Upper lobe of right lung (tissue), 1 donor: ENCODE results near the gene PTPN4. TPM values are rescaled to one million over a fixed set of nuclear protein-coding genes. Genes with fewer than 3 reads are reported as not detected.

Experiments
- ATAC-seq: fragments of 200-7000 bp; cut with Tn5 transposase; one replicate; pipeline ENCODE4 v1.9.1; 2020; ENCODE audit warnings: mild to moderate bottlenecking, moderate library complexity
- DNase-seq: peaks from one replicate; pipeline ENCODE4 v3.0.0-alpha.2; 2020
- H3K27ac ChIP-seq: fragments of 200-600 bp; one replicate; pipeline ENCODE4 v1.8.0; 2022
- H3K27me3 ChIP-seq: fragments of 200-600 bp; one replicate; pipeline ENCODE4 v1.8.0; 2022; ENCODE audit warnings: mild to moderate bottlenecking
- H3K36me3 ChIP-seq: fragments of 200-600 bp; one replicate; pipeline ENCODE4 v1.8.0; 2022
- H3K4me1 ChIP-seq: fragments of 200-600 bp; one replicate; pipeline ENCODE4 v1.8.0; 2022
- H3K4me3 ChIP-seq: fragments of 200-600 bp; one replicate; pipeline ENCODE4 v1.8.0; 2022; ENCODE audit warnings: mild to moderate bottlenecking
- H3K9me3 ChIP-seq: fragments of 200-600 bp; one replicate; pipeline ENCODE4 v1.8.0; 2022
- CTCF ChIP-seq: fragments of 200-600 bp; IDR thresholded peaks from one replicate; pipeline ENCODE4 v1.8.0; 2022; ENCODE audit warnings: antibody characterized with exemption
- intact Hi-C: fragments of 100-400 bp; cut with DNase I; formaldehyde crosslinking; loops from one replicate; pipeline ENCODE4 v1.11.0; 2022
- total RNA-seq: library from RNA; stranded (reverse); fragmentation: NEBNext Ultra II Directional; extraction: Animal tissue kit (Norgen Biotek cat#: 25700); gene quantifications from one replicate; pipeline ENCODE4 v1.2.1, GENCODE V29; 2021
- donor health status: DM: no; HTN: yes; CAD: no; lungs with severe emphysema.

The PTPN4 gene
- total RNA-seq, 1 donor from 2014 or later: 45.4 TPM

- intact Hi-C loops: no loop called here
- TF ChIP-seq CTCF: no peak
- no peak overlapping the region for H3K27ac ChIP-seq
- ATAC-seq (no peak), DNase-seq (no peak)
- H3K27me3 ChIP-seq: no peaks in the 10 kb centered on the region
- no peak overlapping the region for H3K4me3 ChIP-seq
- H3K36me3 ChIP-seq: no peaks in the 10 kb centered on the region
- no peaks in the 10 kb centered on the region for H3K4me1 ChIP-seq
- H3K9me3 ChIP-seq: no peaks in the 10 kb centered on the region
Observed at GRCh38 chr2:120026890-120027289, 267.2 kb downstream of the PTPN4 start.

- no peak for TF ChIP-seq CTCF
- intact Hi-C loops: no loop called here
- Histone ChIP-seq H3K4me1 (no peaks in the 10 kb centered on the region), H3K4me3 (no peak overlapping the region), H3K27ac (peak overlapping the region; percentile 21), H3K9me3 (no peaks in the 10 kb centered on the region), H3K36me3 (no peaks in the 10 kb centered on the region), H3K27me3 (no peaks in the 10 kb centered on the region)
- ATAC-seq (no peak), DNase-seq (no peak)
Observed at GRCh38 chr2:120028795-120029194, 269.1 kb downstream of the PTPN4 start.

- intact Hi-C loops: no loop called here
- Histone ChIP-seq H3K4me1 (no peaks in the 10 kb centered on the region), H3K9me3 (no peaks in the 10 kb centered on the region), H3K36me3 (no peaks in the 10 kb centered on the region), H3K27ac (no peak overlapping the region), H3K4me3 (no peak overlapping the region), H3K27me3 (no peaks in the 10 kb centered on the region)
- DNase-seq: no peak
- TF ChIP-seq CTCF: no peak
- ATAC-seq: no peak
Observed at GRCh38 chr2:120029672-120030640, 270.2 kb downstream of the PTPN4 start.

GRCh38 chr2:120032297-120032696 is 272.6 kb downstream of the PTPN4 start:
- ATAC-seq (no peak), DNase-seq (no peak)
- Histone ChIP-seq H3K27ac (no peak overlapping the region), H3K4me3 (no peak overlapping the region), H3K36me3 (no peaks in the 10 kb centered on the region), H3K9me3 (no peaks in the 10 kb centered on the region), H3K4me1 (no peaks in the 10 kb centered on the region), H3K27me3 (no peaks in the 10 kb centered on the region)
- intact Hi-C loops: no loop called here
- TF ChIP-seq CTCF: no peak

Other genes starting within 250 kb of the PTPN4 start
- gene SCTR, start 235.4 kb upstream of the PTPN4 start, total RNA-seq: 21.0 TPM
- gene CFAP221, start 215.5 kb upstream of the PTPN4 start, total RNA-seq: 26.3 TPM
- 5.9 TPM for gene TMEM177, start 80.7 kb upstream of the PTPN4 start, total RNA-seq